Jurkat, Clone E6-1 (cell line): Measurements from ENCODE around the gene OR4B1. TPM values are rescaled to one million over a fixed set of nuclear protein-coding genes. Genes with fewer than 3 reads are reported as not detected.
"Not testable (repeated sequence)": the region's sequence is repeated elsewhere in the genome, so short reads cannot be mapped to it uniquely, and the experiment has no call there.

Source experiments
- DNase-seq: peaks from one replicate; pipeline ENCODE4 v3.0.0-alpha.2; 2011; ENCODE audit warnings: low read depth, low spot score
- H3K4me3 ChIP-seq: 2 replicates; pipeline ENCODE4 v1.5.1; 2011; ENCODE audit warnings: mild to moderate bottlenecking, low read length, control low read depth, moderate library complexity
- polyA plus RNA-seq: library from polyadenylated mRNA; unstranded; fragments of >200 nt; gene quantifications from one replicate; pipeline ENCODE4 v1.2.1, GENCODE V29; 2012; ENCODE audit warnings: missing spikeins; ENCODE audit not compliant: insufficient read length, insufficient read depth

The OR4B1 gene, protein sequence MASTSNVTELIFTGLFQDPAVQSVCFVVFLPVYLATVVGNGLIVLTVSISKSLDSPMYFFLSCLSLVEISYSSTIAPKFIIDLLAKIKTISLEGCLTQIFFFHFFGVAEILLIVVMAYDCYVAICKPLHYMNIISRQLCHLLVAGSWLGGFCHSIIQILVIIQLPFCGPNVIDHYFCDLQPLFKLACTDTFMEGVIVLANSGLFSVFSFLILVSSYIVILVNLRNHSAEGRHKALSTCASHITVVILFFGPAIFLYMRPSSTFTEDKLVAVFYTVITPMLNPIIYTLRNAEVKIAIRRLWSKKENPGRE
- polyA plus RNA-seq = not detected

DNA sequence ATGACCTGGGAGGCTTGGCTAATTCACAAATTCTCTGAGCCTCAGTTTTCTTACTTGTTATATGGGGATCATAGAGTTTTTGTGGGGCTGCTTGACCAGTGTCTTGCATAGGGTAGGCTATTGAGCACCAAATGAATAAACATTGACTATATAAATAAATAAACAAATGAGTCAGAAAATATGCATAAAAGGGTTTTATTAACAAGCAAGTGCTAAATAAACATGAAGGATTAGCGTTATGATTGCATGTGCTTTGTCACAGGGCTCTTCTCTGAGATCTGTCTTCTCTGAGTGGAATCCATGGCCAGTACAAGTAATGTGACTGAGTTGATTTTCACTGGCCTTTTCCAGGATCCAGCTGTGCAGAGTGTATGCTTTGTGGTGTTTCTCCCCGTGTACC, at the start of gene OR4B1:
Gene OR4B1, plus strand, starts transcription at position 301 of the 400 bp plus-strand sequence. Its CDS starts 0 bp downstream, at position 301.
- H3K4me3 ChIP-seq = no peak within 1 kb of the TSS
- DNase-seq = no peak

DNA sequence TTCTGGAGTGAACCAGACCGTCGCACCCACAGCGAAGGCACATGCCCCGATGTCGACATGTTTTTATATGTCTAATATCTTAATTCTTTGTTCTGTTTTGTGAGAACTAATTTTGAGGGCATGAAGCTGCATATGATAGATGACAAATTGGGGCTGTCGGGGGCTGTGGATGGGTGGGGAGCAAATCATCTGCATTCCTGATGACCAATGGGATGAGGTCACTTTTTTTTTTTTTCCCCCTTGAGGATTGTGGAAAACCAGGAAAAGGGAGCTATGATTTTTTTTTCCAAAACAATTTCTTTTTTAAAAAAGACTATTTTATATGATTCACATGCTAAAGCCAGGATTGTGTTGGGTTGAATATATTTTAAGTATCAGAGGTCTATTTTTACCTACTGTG, 49.2 kb upstream of the OR4B1 start:
- DNase-seq = no peak
- H3K4me3 ChIP-seq = no peak overlapping the region

DNA sequence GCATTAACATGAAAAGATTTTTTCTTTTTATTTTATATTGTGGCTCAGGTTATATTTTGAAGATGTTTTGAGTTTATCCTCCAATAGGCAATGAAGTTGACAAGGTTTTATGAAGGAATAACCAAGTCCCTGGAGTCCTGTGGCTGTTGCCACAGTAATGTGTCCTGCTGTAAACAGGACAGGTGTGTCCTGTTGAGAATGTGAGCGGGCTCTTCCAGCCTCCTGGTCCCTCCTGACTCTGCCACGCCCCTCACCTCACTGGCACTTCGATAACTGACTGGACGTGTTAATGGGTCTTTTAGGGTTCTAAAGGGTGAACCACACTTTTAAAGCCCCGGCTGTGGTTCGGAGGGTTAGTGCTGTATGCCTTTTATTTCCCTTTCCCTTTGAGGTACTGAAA, 47.8 kb upstream of the OR4B1 start:
- no peak for DNase-seq
- H3K4me3 ChIP-seq = no peak overlapping the region

DNA sequence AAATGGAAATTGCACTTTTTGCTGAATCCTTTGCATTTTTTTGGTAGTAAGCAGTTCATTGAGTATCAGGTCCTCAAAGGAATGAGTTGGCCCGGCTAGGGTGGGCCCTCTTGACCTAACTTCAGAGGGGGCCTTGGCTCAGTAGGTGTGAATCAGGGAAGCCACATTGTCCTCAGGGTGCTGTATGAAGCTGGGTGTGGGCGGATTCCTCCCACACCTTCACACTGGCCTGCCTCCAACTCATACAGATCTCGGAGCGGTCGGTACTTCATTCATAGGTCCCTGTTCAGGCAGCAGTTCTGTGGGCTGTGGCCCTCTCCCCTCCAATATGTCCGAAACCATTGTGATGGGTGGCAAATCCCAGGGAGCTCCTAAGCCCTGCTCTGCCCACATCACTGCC, 47.4 kb upstream of the OR4B1 start:
- H3K4me3 ChIP-seq = no peak overlapping the region
- no peak for DNase-seq

DNA sequence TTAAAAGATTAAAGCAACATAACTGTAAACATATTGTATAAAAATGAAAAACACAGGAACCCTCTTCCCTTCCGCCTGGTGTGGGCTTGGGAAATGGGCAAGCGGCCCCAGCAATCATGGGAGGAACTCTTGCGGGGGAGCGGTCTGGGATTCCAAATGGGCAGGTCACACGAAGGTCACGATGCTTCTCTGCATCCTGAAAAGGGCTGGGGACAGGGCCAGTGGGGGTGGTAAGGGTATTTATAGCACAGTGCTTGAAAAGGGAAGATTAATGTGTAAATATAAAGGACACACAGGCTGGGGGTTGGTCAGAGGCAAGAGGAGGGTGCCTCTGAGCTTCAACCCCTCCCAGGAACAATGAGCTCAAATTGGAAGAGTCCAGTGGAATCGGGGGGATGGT, 46.9 kb upstream of the OR4B1 start:
- H3K4me3 ChIP-seq = no peak overlapping the region
- no peak for DNase-seq

DNA sequence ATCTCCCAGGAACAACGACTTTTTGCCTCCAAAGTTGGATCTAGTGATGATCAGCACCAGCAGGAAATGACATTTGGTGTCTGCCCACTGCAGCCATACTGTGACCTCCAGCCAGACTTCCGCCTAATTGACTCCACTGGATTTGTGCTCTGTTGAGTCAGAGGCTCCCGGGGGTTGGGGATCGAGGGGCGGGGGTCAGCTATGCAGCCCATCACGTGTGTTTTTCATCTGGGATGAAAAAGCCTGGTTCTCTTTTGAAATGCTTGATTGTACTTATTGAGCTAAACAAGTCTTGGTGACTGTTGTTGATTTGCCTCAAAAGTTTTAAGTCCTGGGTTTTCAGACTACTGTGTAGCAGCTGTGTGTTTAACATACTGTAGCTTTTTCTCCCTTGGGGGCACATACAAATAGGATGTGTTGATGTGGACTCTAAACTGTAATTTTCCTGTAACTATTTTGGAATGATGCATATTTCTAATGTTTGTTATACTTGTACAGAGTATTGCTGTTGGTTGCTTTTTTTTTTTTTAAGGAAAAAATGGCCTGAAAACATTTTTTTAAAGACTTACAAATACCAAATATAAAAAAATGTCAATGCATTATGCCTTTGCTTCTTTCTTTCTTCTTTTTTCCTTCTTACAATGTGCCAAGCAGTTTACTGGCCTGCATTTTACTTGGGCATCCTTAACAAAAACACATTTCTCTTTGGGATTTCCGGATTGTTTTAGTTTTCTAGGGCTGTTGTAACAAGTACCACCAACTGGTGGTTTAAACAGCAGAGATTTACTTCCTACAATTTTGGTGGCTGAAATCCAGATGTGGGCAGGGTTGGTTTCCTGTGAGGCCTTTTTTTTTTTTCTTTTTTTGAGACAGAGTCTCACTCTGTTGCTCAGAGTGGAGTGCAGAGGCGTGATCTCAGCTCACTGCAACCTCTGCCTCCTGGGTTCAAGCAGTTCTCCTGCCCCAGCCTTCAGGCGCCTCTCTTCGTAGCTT, 46.1 kb upstream of the OR4B1 start:
- H3K4me3 ChIP-seq = no peak overlapping the region
- DNase-seq = peak; percentile 39

DNA sequence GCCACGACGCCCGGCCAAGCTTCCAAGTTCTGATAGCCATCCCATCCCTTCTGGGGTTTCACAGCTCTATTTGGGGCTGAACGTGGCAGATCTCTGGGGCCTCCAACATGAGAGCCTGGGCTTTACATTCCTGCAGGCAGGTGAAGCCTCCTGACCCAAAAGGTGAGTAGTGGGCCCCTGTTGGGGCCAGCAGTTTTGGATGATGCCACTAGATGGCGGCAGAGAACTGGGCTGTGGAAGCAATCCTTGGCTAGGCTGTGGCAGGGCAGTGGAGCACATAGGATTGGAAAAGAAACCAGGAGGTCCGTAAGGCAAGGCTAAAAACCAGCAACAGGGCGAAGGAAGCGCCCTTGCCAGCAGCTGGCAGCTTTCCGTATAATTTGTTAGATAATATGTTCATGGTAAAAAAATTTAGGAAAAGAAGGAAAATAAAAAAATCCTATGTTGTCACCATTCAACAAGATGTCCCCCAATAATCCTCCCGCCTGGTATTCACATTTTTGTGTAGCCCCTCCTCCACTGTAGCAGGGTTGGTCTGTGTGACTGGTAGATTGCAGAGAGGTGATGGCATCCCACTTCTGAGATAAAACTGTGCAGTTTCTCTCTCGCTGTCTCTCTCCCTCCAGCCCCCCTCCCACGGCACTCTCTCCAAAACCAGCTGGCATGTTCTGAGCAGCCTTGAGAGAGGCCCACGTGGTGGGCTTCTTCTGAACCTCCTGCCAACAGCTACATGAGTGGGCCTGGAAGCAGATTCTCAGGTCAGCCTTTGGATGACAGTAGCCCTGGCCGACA, 43.6 kb upstream of the OR4B1 start:
- peak; percentile 42 for DNase-seq

DNA sequence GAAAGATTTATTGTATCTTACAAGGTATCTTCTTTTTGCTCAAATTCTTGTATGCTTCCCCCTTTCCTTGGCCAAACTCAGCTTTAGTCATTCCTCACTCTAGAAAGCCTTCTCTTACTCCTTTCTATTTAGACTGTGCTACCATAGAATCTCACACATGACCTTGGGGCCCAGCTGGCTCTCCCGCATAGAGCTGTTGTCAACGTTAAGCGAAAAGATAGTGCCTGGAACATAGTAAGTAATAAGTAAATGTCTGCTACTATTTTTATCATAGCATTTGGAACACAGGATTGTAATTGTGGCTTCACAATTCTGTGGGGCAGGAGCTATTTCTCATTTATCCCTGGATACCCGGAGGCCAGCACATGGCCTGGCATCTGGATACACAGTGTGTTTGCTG, 38.9 kb upstream of the OR4B1 start:
- DNase-seq = no peak
- H3K4me3 ChIP-seq = no peak overlapping the region

More for the DNA sequence above, 43.6 kb upstream of the OR4B1 start:
- no peak overlapping the region for H3K4me3 ChIP-seq

DNA sequence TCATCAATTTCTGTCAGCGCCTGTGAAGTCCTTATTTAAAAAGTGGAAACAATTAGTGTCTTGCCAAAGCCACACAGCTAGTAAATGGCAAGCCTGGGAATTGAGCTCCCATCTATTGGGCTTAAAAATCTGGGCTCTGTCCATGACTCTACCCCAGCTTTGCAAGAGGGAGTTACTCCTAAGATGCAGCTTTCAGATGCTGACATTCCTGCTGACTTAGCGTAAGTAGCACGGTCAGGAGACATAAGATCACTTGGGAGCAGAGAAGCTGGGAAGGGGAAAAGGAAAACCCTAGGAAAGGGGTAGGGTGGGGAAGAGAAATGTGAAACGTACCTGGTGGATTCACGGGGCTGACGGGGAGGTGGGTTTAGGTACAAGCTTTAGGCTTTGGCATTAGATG, 36.0 kb upstream of the OR4B1 start:
- no peak overlapping the region for H3K4me3 ChIP-seq
- no peak for DNase-seq

DNA sequence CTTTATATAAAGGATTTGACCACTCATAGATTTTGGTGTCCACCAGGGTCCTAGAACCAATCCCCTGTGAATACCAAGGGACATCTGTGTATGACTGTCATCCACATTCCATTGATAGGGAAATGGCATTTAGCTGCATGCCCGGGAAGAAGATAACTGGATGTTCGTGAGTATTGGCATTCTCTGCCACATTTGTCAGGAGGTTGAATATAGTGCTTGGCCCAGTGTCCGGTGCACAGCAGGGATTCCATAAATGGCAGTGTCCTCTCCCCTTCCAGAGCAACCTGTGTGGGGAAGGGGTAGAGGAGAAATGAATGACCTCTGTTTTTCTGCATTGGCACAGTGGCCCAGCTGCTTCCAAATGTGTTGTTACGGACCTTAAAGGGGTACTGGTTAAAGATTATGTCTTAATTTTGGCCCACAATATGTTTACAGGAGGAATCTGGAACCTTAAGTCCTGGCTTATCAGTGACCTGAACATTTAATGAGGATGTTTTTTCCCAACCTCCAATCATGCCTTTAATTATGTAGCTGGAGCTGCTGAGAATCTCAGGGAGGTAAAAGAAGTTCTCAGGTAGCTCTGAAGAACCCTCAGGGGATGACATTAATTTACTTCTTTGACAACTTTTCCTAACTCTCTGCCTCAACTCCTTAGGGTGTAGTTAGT, 33.6 kb upstream of the OR4B1 start:
- DNase-seq = no peak

DNA sequence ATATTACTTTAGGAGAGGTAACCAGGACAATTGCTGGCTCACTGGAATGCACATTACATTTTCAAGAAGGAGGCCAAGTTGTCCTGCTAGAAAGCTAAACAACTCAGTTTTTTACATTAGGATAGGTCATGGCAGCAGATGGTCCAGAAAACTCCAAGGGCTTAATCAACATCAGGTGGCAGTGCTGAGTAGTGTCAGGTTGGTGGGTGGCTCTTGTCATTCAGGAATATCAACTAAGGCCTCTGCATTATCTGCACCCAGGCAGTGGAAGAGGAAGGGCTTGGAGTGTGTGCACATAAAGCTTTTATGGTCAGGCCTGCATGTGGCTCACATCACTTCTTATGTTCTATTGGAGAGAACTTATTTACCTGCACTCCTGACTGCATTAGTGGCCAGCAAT, 32.2 kb upstream of the OR4B1 start:
- DNase-seq = no peak
- no peak overlapping the region for H3K4me3 ChIP-seq

More for the DNA sequence above, 33.6 kb upstream of the OR4B1 start:
- no peak overlapping the region for H3K4me3 ChIP-seq

DNA sequence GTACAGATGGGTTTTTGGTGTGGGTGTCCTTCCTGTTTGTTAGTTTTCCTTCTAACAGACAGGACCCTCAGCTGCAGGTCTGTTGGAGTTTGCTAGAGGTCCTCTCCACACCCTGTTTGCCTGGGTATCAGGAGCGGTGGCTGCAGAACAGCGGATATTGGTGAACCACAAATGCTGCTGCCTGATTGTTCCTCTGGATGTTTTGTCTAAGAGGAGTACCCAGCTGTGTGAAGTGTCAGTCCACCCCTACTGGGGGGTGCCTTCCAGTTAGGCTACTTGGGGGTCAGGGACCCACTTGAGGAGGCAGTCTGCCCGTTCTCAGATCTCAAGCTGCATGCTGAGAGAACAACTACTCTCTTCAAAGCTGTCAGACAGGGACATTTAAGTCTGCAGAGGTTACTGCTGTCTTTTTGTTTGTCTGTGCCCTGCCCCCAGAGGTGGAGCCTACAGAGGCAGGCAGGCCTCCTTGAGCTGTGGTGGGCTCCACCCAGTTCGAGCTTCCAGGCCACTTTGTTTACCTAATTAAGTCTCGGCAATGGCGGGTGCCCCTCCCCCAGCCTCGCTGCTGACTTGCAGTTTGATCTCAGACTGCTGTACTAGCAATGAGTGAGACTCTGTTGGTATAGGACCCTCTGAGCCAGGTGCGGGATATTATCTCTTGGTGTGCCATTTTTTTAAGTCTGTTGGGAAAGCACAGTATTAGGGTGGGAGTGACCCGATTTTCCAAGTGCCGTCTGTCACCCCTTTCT, 25.5 kb upstream of the OR4B1 start:
- DNase-seq = peak; percentile 52
- peak overlapping the region; percentile 36 for H3K4me3 ChIP-seq

DNA sequence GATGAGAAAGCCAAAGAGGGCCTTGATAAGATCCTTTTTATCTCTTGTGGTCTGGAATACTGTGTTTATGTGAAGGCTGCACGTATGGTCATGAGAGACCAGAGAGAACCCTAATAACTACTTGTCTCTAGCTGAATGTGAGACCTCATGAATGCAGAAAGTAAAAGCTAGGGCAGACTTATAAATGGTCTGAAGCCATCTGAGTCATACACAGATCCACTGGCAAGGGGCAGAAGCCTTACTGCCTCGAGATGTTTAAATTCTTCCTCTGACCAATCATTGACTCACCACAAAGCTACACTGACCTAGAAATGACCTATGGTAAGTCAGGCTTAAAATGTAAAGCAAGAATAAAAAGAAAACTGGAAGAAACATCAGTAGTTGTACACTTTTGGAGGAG, 22.7 kb upstream of the OR4B1 start:
- DNase-seq = no peak

DNA sequence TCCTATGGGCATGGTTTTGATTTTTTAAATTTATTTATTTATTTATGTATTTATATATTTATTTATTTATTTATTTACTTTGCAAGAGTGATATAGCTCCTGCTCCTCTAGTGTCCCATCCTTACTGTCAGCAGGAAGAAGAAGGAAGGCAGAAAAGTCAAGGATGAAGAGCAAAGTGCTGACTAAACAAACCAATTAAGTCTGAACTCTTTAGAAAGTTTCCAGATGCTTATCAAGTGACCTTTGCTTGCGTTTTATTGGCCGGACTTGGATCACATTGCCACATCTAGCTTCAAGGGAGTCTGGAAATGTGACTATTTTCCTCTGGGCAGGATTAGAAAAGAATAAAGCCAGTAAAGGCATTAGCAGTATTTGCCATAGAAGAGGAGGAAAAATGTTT, 8.7 kb upstream of the OR4B1 start:
- H3K4me3 ChIP-seq = no peak overlapping the region
- DNase-seq = no peak

More for the DNA sequence above, 22.7 kb upstream of the OR4B1 start:
- no peak overlapping the region for H3K4me3 ChIP-seq

DNA sequence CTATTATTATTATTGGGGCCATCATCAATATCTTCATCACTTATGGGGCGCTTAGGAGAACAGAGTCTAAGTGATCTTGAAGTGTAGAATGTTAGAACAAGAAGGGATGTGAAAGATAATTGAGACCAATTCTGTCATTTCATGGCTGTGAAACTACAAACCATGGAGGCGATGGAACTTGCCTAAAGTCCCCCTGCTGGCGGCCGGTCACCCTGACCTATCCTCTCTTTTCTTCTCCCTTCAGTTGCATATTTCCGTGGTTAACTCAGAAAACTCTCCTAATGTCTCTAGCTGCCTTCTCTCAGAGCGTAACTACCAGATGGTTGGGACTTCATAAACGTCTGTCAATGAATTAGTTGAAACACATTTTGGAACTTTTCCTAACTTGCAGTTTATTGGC, 6.6 kb upstream of the OR4B1 start:
- no peak for DNase-seq
- H3K4me3 ChIP-seq = no peak overlapping the region

DNA sequence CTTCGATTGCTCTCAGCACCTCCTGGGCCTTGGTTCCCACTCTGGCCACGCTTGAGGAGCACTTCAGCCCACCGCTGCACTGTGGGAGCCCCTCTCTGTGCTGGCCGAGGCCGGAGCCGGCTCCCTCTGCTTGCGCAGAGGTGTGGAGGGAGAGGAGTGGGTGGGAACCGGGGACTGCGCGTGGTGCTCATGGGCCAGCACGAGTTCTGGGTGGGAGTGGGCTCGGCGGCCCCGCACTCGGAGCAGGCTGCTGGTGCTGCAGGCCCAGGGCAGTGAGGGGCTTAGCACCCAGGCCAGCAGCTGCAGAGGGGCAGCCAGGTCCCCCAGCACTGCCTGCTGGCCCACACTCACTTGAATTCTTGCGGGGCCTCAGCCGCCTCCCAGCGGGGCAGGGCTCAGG, 12.2 kb downstream of the OR4B1 start:
- DNase-seq = no peak
- H3K4me3 ChIP-seq = no peak overlapping the region

DNA sequence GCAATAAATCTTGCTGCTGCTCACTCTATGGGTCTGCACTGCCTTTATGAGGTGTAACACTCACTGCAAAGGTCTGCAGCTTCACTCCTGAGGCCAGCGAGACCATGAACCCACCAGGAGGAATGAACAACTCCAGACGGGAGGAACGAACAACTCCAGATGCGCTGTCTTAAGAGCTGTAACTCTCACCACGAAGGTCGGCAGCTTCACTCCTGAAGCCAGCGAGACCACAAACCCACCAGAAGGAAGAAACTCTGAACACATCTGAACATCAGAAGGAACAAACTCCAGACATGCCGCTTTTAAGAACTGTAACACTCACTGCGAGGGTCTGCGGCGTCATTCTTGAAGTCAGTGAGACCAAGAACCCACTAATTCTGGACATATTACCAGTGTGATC, 13.4 kb downstream of the OR4B1 start:
- not testable (repeated sequence) for DNase-seq, H3K4me3 ChIP-seq

DNA sequence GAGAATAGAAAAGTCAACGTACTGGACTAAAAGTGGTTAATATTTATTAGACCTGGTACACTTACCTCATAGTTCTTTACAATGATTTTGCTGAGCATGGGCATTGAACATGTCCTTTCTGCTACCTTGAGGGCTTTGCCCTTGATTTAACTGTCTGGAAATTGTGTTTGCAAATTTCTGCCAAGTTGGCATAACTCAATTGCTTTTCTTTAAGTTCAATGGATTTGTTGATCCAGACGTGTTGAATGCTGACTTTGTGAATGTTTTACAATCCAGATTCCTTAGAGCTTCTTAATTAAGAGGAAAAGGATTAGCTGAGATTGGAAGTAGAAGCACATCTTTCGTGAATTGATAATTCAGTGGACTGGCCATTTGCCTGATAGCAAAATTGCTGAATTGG, 21.1 kb downstream of the OR4B1 start:
- DNase-seq = no peak
- no peak overlapping the region for H3K4me3 ChIP-seq
